Breast epithelium (tissue), 3 donors: Measurements from ENCODE around the gene KCNV2.

Experiments used
- POLR2A ChIP-seq: fragments of 450-650 bp; IDR thresholded peaks from one replicate; pipeline ENCODE4 v1.6.1; 2016; ENCODE audit warnings: antibody characterized with exemption, mild to moderate bottlenecking, moderate library complexity
- POLR2AphosphoS5 ChIP-seq, 3 donors: sonication (generic); formaldehyde crosslinking; IDR thresholded peaks; one replicate each; pipeline ENCODE4 v1.6.1; 2017; ENCODE audit warnings: antibody characterized with exemption in 3 of 3
- TF ChIP-seq, protein P1 (sequence below), 3 donors: fragments of 450-650 bp; IDR thresholded peaks; one replicate each; pipeline ENCODE4 v1.5.1; 2016 to 2017; ENCODE audit warnings: antibody characterized with exemption in 3 of 3, mild to moderate bottlenecking in 3 of 3, moderate library complexity in 3 of 3

- TF ChIP-seq, protein P1, sequence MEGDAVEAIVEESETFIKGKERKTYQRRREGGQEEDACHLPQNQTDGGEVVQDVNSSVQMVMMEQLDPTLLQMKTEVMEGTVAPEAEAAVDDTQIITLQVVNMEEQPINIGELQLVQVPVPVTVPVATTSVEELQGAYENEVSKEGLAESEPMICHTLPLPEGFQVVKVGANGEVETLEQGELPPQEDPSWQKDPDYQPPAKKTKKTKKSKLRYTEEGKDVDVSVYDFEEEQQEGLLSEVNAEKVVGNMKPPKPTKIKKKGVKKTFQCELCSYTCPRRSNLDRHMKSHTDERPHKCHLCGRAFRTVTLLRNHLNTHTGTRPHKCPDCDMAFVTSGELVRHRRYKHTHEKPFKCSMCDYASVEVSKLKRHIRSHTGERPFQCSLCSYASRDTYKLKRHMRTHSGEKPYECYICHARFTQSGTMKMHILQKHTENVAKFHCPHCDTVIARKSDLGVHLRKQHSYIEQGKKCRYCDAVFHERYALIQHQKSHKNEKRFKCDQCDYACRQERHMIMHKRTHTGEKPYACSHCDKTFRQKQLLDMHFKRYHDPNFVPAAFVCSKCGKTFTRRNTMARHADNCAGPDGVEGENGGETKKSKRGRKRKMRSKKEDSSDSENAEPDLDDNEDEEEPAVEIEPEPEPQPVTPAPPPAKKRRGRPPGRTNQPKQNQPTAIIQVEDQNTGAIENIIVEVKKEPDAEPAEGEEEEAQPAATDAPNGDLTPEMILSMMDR (IDR thresholded peaks at IDR 0.05), result no peak
- TF ChIP-seq POLR2A, result no peak
- TF ChIP-seq POLR2AphosphoS5 (IDR thresholded peaks at IDR 0.05), result no peak
Measured at GRCh38 chr9:2758162-2758897, 41.0 kb downstream of the KCNV2 start.
